Measurements from ENCODE around the gene AGGF1. TPM values are rescaled to one million over a fixed set of nuclear protein-coding genes. Genes with fewer than 3 reads are reported as not detected.

Gene AGGF1
- total RNA-seq, 1 donor from 2014 or later, result 23.7 TPM

- Mint-ChIP-seq H3K4me3 (ENCODE audit: unreplicated experiment) (no peak overlapping the region), H3K27ac (ENCODE audit: unreplicated experiment) (no peak overlapping the region), H3K27me3 (ENCODE audit: unreplicated experiment) (no peaks in the 10 kb centered on the region), H3K36me3 (ENCODE audit: unreplicated experiment) (peaks cover 42% of the 10 kb centered on the region), H3K4me1 (ENCODE audit: unreplicated experiment) (peaks cover 4% of the 10 kb centered on the region), H3K9me3 (ENCODE audit: unreplicated experiment) (no peaks in the 10 kb centered on the region)
- no peak for DNase-seq (ENCODE audit: extremely low spot score, unreplicated experiment)
- TF ChIP-seq CTCF (IDR thresholded peaks at IDR 0.05), result no peak
These were observed 36.0 kb downstream of the AGGF1 start for GRCh38 chr5:77066184-77066583.

GRCh38 chr5:77066823-77067442, 36.7 kb downstream of the AGGF1 start:
- Mint-ChIP-seq H3K4me3 (ENCODE audit: unreplicated experiment) (no peak overlapping the region), H3K27ac (ENCODE audit: unreplicated experiment) (peak overlapping the region; percentile 9), H3K9me3 (ENCODE audit: unreplicated experiment) (no peaks in the 10 kb centered on the region), H3K36me3 (ENCODE audit: unreplicated experiment) (peaks cover 34% of the 10 kb centered on the region), H3K27me3 (ENCODE audit: unreplicated experiment) (no peaks in the 10 kb centered on the region), H3K4me1 (ENCODE audit: unreplicated experiment) (peaks cover 4% of the 10 kb centered on the region)
- DNase-seq (ENCODE audit: extremely low spot score, unreplicated experiment), result no peak
- no peak for TF ChIP-seq CTCF (IDR thresholded peaks at IDR 0.05)

GRCh38 chr5:77073667-77074066, 43.5 kb downstream of the AGGF1 start:
- H3K9me3 Mint-ChIP-seq (ENCODE audit: unreplicated experiment), result no peaks in the 10 kb centered on the region
- H3K4me3 Mint-ChIP-seq (ENCODE audit: unreplicated experiment), result no peak overlapping the region
- no peak for DNase-seq (ENCODE audit: extremely low spot score, unreplicated experiment)
- H3K36me3 Mint-ChIP-seq (ENCODE audit: unreplicated experiment), result peaks cover 12% of the 10 kb centered on the region
- H3K27me3 Mint-ChIP-seq (ENCODE audit: unreplicated experiment), result no peaks in the 10 kb centered on the region
- TF ChIP-seq CTCF (IDR thresholded peaks at IDR 0.05), result no peak
- H3K27ac Mint-ChIP-seq (ENCODE audit: unreplicated experiment), result no peak overlapping the region
- peaks cover 13% of the 10 kb centered on the region for H3K4me1 Mint-ChIP-seq (ENCODE audit: unreplicated experiment)

- Mint-ChIP-seq H3K4me1 (ENCODE audit: unreplicated experiment) (peaks cover 13% of the 10 kb centered on the region), H3K4me3 (ENCODE audit: unreplicated experiment) (no peak overlapping the region), H3K9me3 (ENCODE audit: unreplicated experiment) (no peaks in the 10 kb centered on the region), H3K36me3 (ENCODE audit: unreplicated experiment) (peaks cover 11% of the 10 kb centered on the region), H3K27ac (ENCODE audit: unreplicated experiment) (no peak overlapping the region), H3K27me3 (ENCODE audit: unreplicated experiment) (no peaks in the 10 kb centered on the region)
- no peak for DNase-seq (ENCODE audit: extremely low spot score, unreplicated experiment)
- TF ChIP-seq CTCF (IDR thresholded peaks at IDR 0.05), result no peak
These were observed 44.5 kb downstream of the AGGF1 start for GRCh38 chr5:77074745-77075144.

GRCh38 chr5:77076961-77077828, 47.0 kb downstream of the AGGF1 start:
- peak; percentile 91 for DNase-seq (ENCODE audit: extremely low spot score, unreplicated experiment)

More at GRCh38 chr5:77076961-77077828, 47.0 kb downstream of the AGGF1 start:
- Mint-ChIP-seq H3K36me3 (ENCODE audit: unreplicated experiment) (peaks cover 18% of the 10 kb centered on the region), H3K27me3 (ENCODE audit: unreplicated experiment) (no peaks in the 10 kb centered on the region), H3K4me3 (ENCODE audit: unreplicated experiment) (peak overlapping the region; percentile 65), H3K27ac (ENCODE audit: unreplicated experiment) (peak overlapping the region; percentile 46), H3K9me3 (ENCODE audit: unreplicated experiment) (no peaks in the 10 kb centered on the region), H3K4me1 (ENCODE audit: unreplicated experiment) (peaks cover 13% of the 10 kb centered on the region)
- TF ChIP-seq CTCF (IDR thresholded peaks at IDR 0.05), result peak; percentile 80

Data from osteocyte (in vitro differentiated cells).